Astrocyte (in vitro differentiated cells and primary cell): Measurements from ENCODE around the gene PTPN13. TPM values are rescaled to one million over a fixed set of nuclear protein-coding genes. Genes with fewer than 3 reads are reported as not detected.

Source experiments
- DNase-seq: peaks from one replicate; pipeline ENCODE4 v3.0.0-alpha.2; 2010; ENCODE audit warnings: low read depth
- FAIRE-seq: peaks from 2 replicates; lab custom pipeline; 2011; peaks lifted over from hg19 to GRCh38; lab: Jason Lieb, UNC
- H2AFZ ChIP-seq: 2 replicates; pipeline ENCODE4 v1.6.0; 2012; ENCODE audit warnings: low read depth, low read length, inconsistent platforms
- H3K27ac ChIP-seq: 2 replicates; pipeline ENCODE4 v1.5.1; 2011; ENCODE audit warnings: low read depth, low read length, inconsistent platforms
- H3K27me3 ChIP-seq: 2 replicates; pipeline ENCODE4 v1.6.0; 2011; ENCODE audit warnings: low read length, inconsistent platforms; ENCODE audit not compliant: insufficient read depth
- H3K36me3 ChIP-seq: 2 replicates; pipeline ENCODE4 v1.5.1; 2011; ENCODE audit warnings: low read length, inconsistent platforms; ENCODE audit not compliant: insufficient read depth
- H3K4me1 ChIP-seq: 2 replicates; pipeline ENCODE4 v1.5.1; 2011; ENCODE audit warnings: low read length, inconsistent platforms; ENCODE audit not compliant: insufficient read depth
- H3K4me2 ChIP-seq: 2 replicates; pipeline ENCODE4 v1.6.0; 2012; ENCODE audit warnings: low read length, inconsistent platforms
- H3K4me3 ChIP-seq: 2 replicates; pipeline ENCODE4 v1.5.1; 2011; ENCODE audit warnings: low read depth, mild to moderate bottlenecking, low read length, inconsistent platforms; ENCODE audit not compliant: insufficient read depth
- H3K79me2 ChIP-seq: 2 replicates; pipeline ENCODE4 v1.6.0; 2012; ENCODE audit warnings: mild to moderate bottlenecking, low read length, inconsistent platforms; ENCODE audit not compliant: insufficient read depth
- H3K9ac ChIP-seq: 2 replicates; pipeline ENCODE4 v1.6.0; 2012; ENCODE audit warnings: mild to moderate bottlenecking, low read length, inconsistent platforms
- H3K9me3 ChIP-seq: 2 replicates; pipeline ENCODE4 v1.5.1; 2012; ENCODE audit warnings: low read depth, mild to moderate bottlenecking, low read length, inconsistent platforms; ENCODE audit not compliant: insufficient read depth
- H4K20me1 ChIP-seq: 2 replicates; pipeline ENCODE4 v1.6.0; 2012; ENCODE audit warnings: low read length, inconsistent platforms; ENCODE audit not compliant: insufficient read depth
- H3K27ac Mint-ChIP-seq: one replicate; pipeline ENCODE4 v1.8.0; 2021; ENCODE audit warnings: mild to moderate bottlenecking, mixed read lengths; ENCODE audit not compliant: unreplicated experiment
- H3K27me3 Mint-ChIP-seq: one replicate; pipeline ENCODE4 v1.8.0; 2021; ENCODE audit warnings: low read depth, mixed read lengths; ENCODE audit not compliant: unreplicated experiment
- H3K36me3 Mint-ChIP-seq: one replicate; pipeline ENCODE4 v1.8.0; 2021; ENCODE audit warnings: low read depth, mixed read lengths; ENCODE audit not compliant: unreplicated experiment
- H3K4me1 Mint-ChIP-seq: one replicate; pipeline ENCODE4 v1.8.0; 2021; ENCODE audit warnings: low read depth, mixed read lengths; ENCODE audit not compliant: unreplicated experiment
- H3K4me3 Mint-ChIP-seq: one replicate; pipeline ENCODE4 v1.8.0; 2021; ENCODE audit warnings: mild to moderate bottlenecking, moderate library complexity, mixed read lengths; ENCODE audit not compliant: unreplicated experiment
- H3K9me3 Mint-ChIP-seq: one replicate; pipeline ENCODE4 v1.8.0; 2021; ENCODE audit warnings: mild to moderate bottlenecking, mixed read lengths; ENCODE audit not compliant: unreplicated experiment
- CTCF ChIP-seq: IDR thresholded peaks from 2 replicates; pipeline ENCODE4 v1.5.1; 2011; ENCODE audit warnings: low read depth, mild to moderate bottlenecking, inconsistent platforms, low read length, moderate library complexity; ENCODE audit not compliant: insufficient read depth
- EZH2 ChIP-seq: IDR thresholded peaks from 2 replicates; pipeline ENCODE4 v1.6.1; 2012; ENCODE audit warnings: mild to moderate bottlenecking, low read length, inconsistent platforms; ENCODE audit not compliant: insufficient read depth
- total RNA-seq: library from RNA; stranded (reverse); gene quantifications from 2 replicates; pipeline ENCODE4 v1.2.1, GENCODE V29; 2021

The PTPN13 gene
- total RNA-seq, 1 donor from 2014 or later = 46.2 TPM

- H3K4me3 Mint-ChIP-seq = no peak overlapping the region
- Histone ChIP-seq H4K20me1 (no peaks in the 10 kb centered on the region), H3K4me3 (no peak overlapping the region), H3K36me3 (no peaks in the 10 kb centered on the region), H3K79me2 (no peaks in the 10 kb centered on the region), H3K4me2 (no peak overlapping the region), H3K9me3 (no peaks in the 10 kb centered on the region), H3K27me3 (no peaks in the 10 kb centered on the region), H3K9ac (no peak overlapping the region), H3K4me1 (peaks cover 7% of the 10 kb centered on the region), H2AFZ (no peak overlapping the region), H3K27ac (no peak overlapping the region)
- H3K4me1 Mint-ChIP-seq = peaks cover 24% of the 10 kb centered on the region
- H3K36me3 Mint-ChIP-seq = peaks cover 14% of the 10 kb centered on the region
- H3K9me3 Mint-ChIP-seq = peaks cover 3% of the 10 kb centered on the region
- H3K27me3 Mint-ChIP-seq = no peaks in the 10 kb centered on the region
- FAIRE-seq (peak; percentile 58), DNase-seq (no peak)
- no peak for TF ChIP-seq CTCF
- no peak for TF ChIP-seq EZH2
- H3K27ac Mint-ChIP-seq = no peak overlapping the region
Observed at GRCh38 chr4:86661006-86661405, 66.9 kb downstream of the PTPN13 start.

- H3K9me3 Mint-ChIP-seq = peaks cover 3% of the 10 kb centered on the region
- H3K36me3 ChIP-seq = no peaks in the 10 kb centered on the region
- H3K9ac ChIP-seq = no peak overlapping the region
- peaks cover 7% of the 10 kb centered on the region for H3K4me1 ChIP-seq
- FAIRE-seq (no peak), DNase-seq (no peak)
- no peak overlapping the region for H3K27ac Mint-ChIP-seq
- H3K9me3 ChIP-seq = no peaks in the 10 kb centered on the region
- H3K4me1 Mint-ChIP-seq = peaks cover 24% of the 10 kb centered on the region
- peaks cover 14% of the 10 kb centered on the region for H3K36me3 Mint-ChIP-seq
- no peak overlapping the region for H3K4me3 Mint-ChIP-seq
- H3K27ac ChIP-seq = no peak overlapping the region
- H3K4me2 ChIP-seq = no peak overlapping the region
- no peaks in the 10 kb centered on the region for H3K79me2 ChIP-seq
- TF ChIP-seq EZH2 (no peak), CTCF (no peak)
- H4K20me1 ChIP-seq = no peaks in the 10 kb centered on the region
- H2AFZ ChIP-seq = no peak overlapping the region
- no peak overlapping the region for H3K4me3 ChIP-seq
- H3K27me3 ChIP-seq = no peaks in the 10 kb centered on the region
- H3K27me3 Mint-ChIP-seq = no peaks in the 10 kb centered on the region
Observed at GRCh38 chr4:86661418-86661817, 67.3 kb downstream of the PTPN13 start.

- peak; percentile 95 for DNase-seq
- Mint-ChIP-seq H3K36me3 (no peaks in the 10 kb centered on the region), H3K4me1 (peaks cover 24% of the 10 kb centered on the region), H3K27me3 (no peaks in the 10 kb centered on the region), H3K4me3 (no peak overlapping the region), H3K27ac (peak overlapping the region; percentile 83), H3K9me3 (no peaks in the 10 kb centered on the region)
- Histone ChIP-seq H4K20me1 (no peaks in the 10 kb centered on the region), H2AFZ (no peak overlapping the region), H3K27ac (no peak overlapping the region), H3K4me1 (peaks cover 7% of the 10 kb centered on the region), H3K79me2 (no peaks in the 10 kb centered on the region), H3K9ac (no peak overlapping the region), H3K36me3 (no peaks in the 10 kb centered on the region), H3K4me3 (no peak overlapping the region), H3K9me3 (no peaks in the 10 kb centered on the region), H3K27me3 (no peaks in the 10 kb centered on the region), H3K4me2 (no peak overlapping the region)
- no peak for TF ChIP-seq CTCF
- FAIRE-seq = no peak
Observed at GRCh38 chr4:86664959-86665358, 70.8 kb downstream of the PTPN13 start.
